ENCODE measurements around the gene UMOD. TPM values are rescaled to one million over a fixed set of nuclear protein-coding genes. Genes with fewer than 3 reads are reported as not detected.

Gene UMOD
- total RNA-seq (2014; rRNA removed; shearing (Covaris generic); ENCODE audit: low replicate concordance): not detected in 2 replicates

GRCh38 chr16:20352615-20353014, at the start of gene UMOD:
Gene UMOD, minus strand, starts transcription at chr16:20352715. Its CDS starts 1,978 bp downstream, at chr16:20350737.
- H3K4me2 ChIP-seq (ENCODE audit: low read depth, low read length, poor library complexity, severe bottlenecking): no peak within 1 kb of the TSS
- no peaks in the 10 kb centered on the region for H3K9me3 ChIP-seq (ENCODE audit: low read length)
- no peak for DNase-seq
- no peak within 1 kb of the TSS for H3K9ac ChIP-seq (ENCODE audit: low read length)
- no peaks in the 10 kb centered on the region for H3K79me2 ChIP-seq (ENCODE audit: low read length)
- no peaks in the 10 kb centered on the region for H3K36me3 ChIP-seq (ENCODE audit: insufficient read depth, low read length)
- no peak within 1 kb of the TSS for H3K27ac ChIP-seq (ENCODE audit: low read length)
- no peaks in the 10 kb centered on the region for H3K27me3 ChIP-seq (ENCODE audit: low read length)
- H4K20me1 ChIP-seq (ENCODE audit: insufficient read depth, low read depth, low read length): no peaks in the 10 kb centered on the region
- H2AFZ ChIP-seq (ENCODE audit: low read length): no peak within 1 kb of the TSS
- no peaks in the 10 kb centered on the region for H3K4me1 ChIP-seq (ENCODE audit: low read length)
- no peaks in the 10 kb centered on the region for H3K9me2 ChIP-seq (replicated peaks; ENCODE audit: insufficient read depth, low read length)
- no peak within 1 kb of the TSS for H3K4me3 ChIP-seq (ENCODE audit: low read length)

- Histone ChIP-seq H3K4me1 (ENCODE audit: low read length) (no peaks in the 10 kb centered on the region), H3K4me2 (ENCODE audit: low read depth, low read length, poor library complexity, severe bottlenecking) (no peak overlapping the region), H3K4me3 (ENCODE audit: low read length) (no peak overlapping the region), H2AFZ (ENCODE audit: low read length) (no peak overlapping the region), H3K27ac (ENCODE audit: low read length) (no peak overlapping the region), H3K79me2 (ENCODE audit: low read length) (no peaks in the 10 kb centered on the region), H3K9me2 (replicated peaks; ENCODE audit: insufficient read depth, low read length) (no peaks in the 10 kb centered on the region), H3K27me3 (ENCODE audit: low read length) (no peaks in the 10 kb centered on the region), H3K36me3 (ENCODE audit: insufficient read depth, low read length) (no peaks in the 10 kb centered on the region), H3K9me3 (ENCODE audit: low read length) (no peaks in the 10 kb centered on the region), H3K9ac (ENCODE audit: low read length) (no peak overlapping the region), H4K20me1 (ENCODE audit: insufficient read depth, low read depth, low read length) (no peaks in the 10 kb centered on the region)
- DNase-seq: no peak
Observed at GRCh38 chr16:20401475-20402016, 49.0 kb upstream of the UMOD start.

- no peaks in the 10 kb centered on the region for H3K4me1 ChIP-seq (ENCODE audit: low read length)
- H4K20me1 ChIP-seq (ENCODE audit: insufficient read depth, low read depth, low read length): no peaks in the 10 kb centered on the region
- no peak overlapping the region for H3K9ac ChIP-seq (ENCODE audit: low read length)
- no peak overlapping the region for H3K4me2 ChIP-seq (ENCODE audit: low read depth, low read length, poor library complexity, severe bottlenecking)
- H3K27me3 ChIP-seq (ENCODE audit: low read length): no peaks in the 10 kb centered on the region
- H3K27ac ChIP-seq (ENCODE audit: low read length): no peak overlapping the region
- DNase-seq: no peak
- no peaks in the 10 kb centered on the region for H3K9me2 ChIP-seq (replicated peaks; ENCODE audit: insufficient read depth, low read length)
- H3K9me3 ChIP-seq (ENCODE audit: low read length): no peaks in the 10 kb centered on the region
- H3K4me3 ChIP-seq (ENCODE audit: low read length): no peak overlapping the region
- no peak overlapping the region for H2AFZ ChIP-seq (ENCODE audit: low read length)
- H3K79me2 ChIP-seq (ENCODE audit: low read length): no peaks in the 10 kb centered on the region
- H3K36me3 ChIP-seq (ENCODE audit: insufficient read depth, low read length): no peaks in the 10 kb centered on the region
Observed at GRCh38 chr16:20401066-20401465, 48.6 kb upstream of the UMOD start.

- Histone ChIP-seq H3K27me3 (ENCODE audit: low read length) (no peaks in the 10 kb centered on the region), H3K79me2 (ENCODE audit: low read length) (no peaks in the 10 kb centered on the region), H3K9ac (ENCODE audit: low read length) (no peak overlapping the region), H3K4me3 (ENCODE audit: low read length) (no peak overlapping the region), H3K27ac (ENCODE audit: low read length) (no peak overlapping the region), H3K4me1 (ENCODE audit: low read length) (no peaks in the 10 kb centered on the region), H3K4me2 (ENCODE audit: low read depth, low read length, poor library complexity, severe bottlenecking) (no peak overlapping the region), H2AFZ (ENCODE audit: low read length) (no peak overlapping the region), H3K36me3 (ENCODE audit: insufficient read depth, low read length) (no peaks in the 10 kb centered on the region), H3K9me2 (replicated peaks; ENCODE audit: insufficient read depth, low read length) (no peaks in the 10 kb centered on the region), H3K9me3 (ENCODE audit: low read length) (no peaks in the 10 kb centered on the region), H4K20me1 (ENCODE audit: insufficient read depth, low read depth, low read length) (no peaks in the 10 kb centered on the region)
- no peak for DNase-seq
Observed at GRCh38 chr16:20399185-20399584, 46.7 kb upstream of the UMOD start.

GRCh38 chr16:20398603-20399002, 46.1 kb upstream of the UMOD start:
- Histone ChIP-seq H3K4me3 (ENCODE audit: low read length) (no peak overlapping the region), H3K9me3 (ENCODE audit: low read length) (no peaks in the 10 kb centered on the region), H3K9me2 (replicated peaks; ENCODE audit: insufficient read depth, low read length) (no peaks in the 10 kb centered on the region), H3K79me2 (ENCODE audit: low read length) (no peaks in the 10 kb centered on the region), H4K20me1 (ENCODE audit: insufficient read depth, low read depth, low read length) (no peaks in the 10 kb centered on the region), H3K9ac (ENCODE audit: low read length) (no peak overlapping the region), H3K4me1 (ENCODE audit: low read length) (no peaks in the 10 kb centered on the region), H3K27ac (ENCODE audit: low read length) (no peak overlapping the region), H3K36me3 (ENCODE audit: insufficient read depth, low read length) (no peaks in the 10 kb centered on the region), H3K4me2 (ENCODE audit: low read depth, low read length, poor library complexity, severe bottlenecking) (no peak overlapping the region), H2AFZ (ENCODE audit: low read length) (no peak overlapping the region), H3K27me3 (ENCODE audit: low read length) (no peaks in the 10 kb centered on the region)
- no peak for DNase-seq

- Histone ChIP-seq H3K4me3 (ENCODE audit: low read length) (no peak overlapping the region), H3K4me2 (ENCODE audit: low read depth, low read length, poor library complexity, severe bottlenecking) (no peak overlapping the region), H3K9ac (ENCODE audit: low read length) (no peak overlapping the region)
Observed at GRCh38 chr16:20397468-20398074, 45.1 kb upstream of the UMOD start.

GRCh38 chr16:20396846-20397467, 44.4 kb upstream of the UMOD start:
- Histone ChIP-seq H3K4me1 (ENCODE audit: low read length) (peaks cover 8% of the 10 kb centered on the region), H3K4me3 (ENCODE audit: low read length) (no peak overlapping the region), H3K36me3 (ENCODE audit: insufficient read depth, low read length) (no peaks in the 10 kb centered on the region), H4K20me1 (ENCODE audit: insufficient read depth, low read depth, low read length) (no peaks in the 10 kb centered on the region), H3K9me2 (replicated peaks; ENCODE audit: insufficient read depth, low read length) (no peaks in the 10 kb centered on the region), H3K9me3 (ENCODE audit: low read length) (no peaks in the 10 kb centered on the region), H3K79me2 (ENCODE audit: low read length) (no peaks in the 10 kb centered on the region), H3K4me2 (ENCODE audit: low read depth, low read length, poor library complexity, severe bottlenecking) (no peak overlapping the region), H3K27me3 (ENCODE audit: low read length) (no peaks in the 10 kb centered on the region), H3K9ac (ENCODE audit: low read length) (no peak overlapping the region), H2AFZ (ENCODE audit: low read length) (no peak overlapping the region), H3K27ac (ENCODE audit: low read length) (no peak overlapping the region)
- no peak for DNase-seq

More at GRCh38 chr16:20397468-20398074, 45.1 kb upstream of the UMOD start:
- Histone ChIP-seq H3K27me3 (ENCODE audit: low read length) (no peaks in the 10 kb centered on the region), H2AFZ (ENCODE audit: low read length) (no peak overlapping the region), H3K4me1 (ENCODE audit: low read length) (peaks cover 3% of the 10 kb centered on the region), H4K20me1 (ENCODE audit: insufficient read depth, low read depth, low read length) (no peaks in the 10 kb centered on the region), H3K27ac (ENCODE audit: low read length) (no peak overlapping the region), H3K9me3 (ENCODE audit: low read length) (no peaks in the 10 kb centered on the region), H3K79me2 (ENCODE audit: low read length) (no peaks in the 10 kb centered on the region), H3K36me3 (ENCODE audit: insufficient read depth, low read length) (no peaks in the 10 kb centered on the region), H3K9me2 (replicated peaks; ENCODE audit: insufficient read depth, low read length) (no peaks in the 10 kb centered on the region)
- DNase-seq: no peak

GRCh38 chr16:20395946-20396345, 43.4 kb upstream of the UMOD start:
- Histone ChIP-seq H3K4me1 (ENCODE audit: low read length) (peaks cover 8% of the 10 kb centered on the region), H3K27me3 (ENCODE audit: low read length) (no peaks in the 10 kb centered on the region), H3K9me2 (replicated peaks; ENCODE audit: insufficient read depth, low read length) (no peaks in the 10 kb centered on the region), H3K27ac (ENCODE audit: low read length) (no peak overlapping the region), H3K4me2 (ENCODE audit: low read depth, low read length, poor library complexity, severe bottlenecking) (no peak overlapping the region), H3K36me3 (ENCODE audit: insufficient read depth, low read length) (no peaks in the 10 kb centered on the region), H3K79me2 (ENCODE audit: low read length) (no peaks in the 10 kb centered on the region), H3K9me3 (ENCODE audit: low read length) (no peaks in the 10 kb centered on the region), H3K9ac (ENCODE audit: low read length) (no peak overlapping the region), H3K4me3 (ENCODE audit: low read length) (no peak overlapping the region), H4K20me1 (ENCODE audit: insufficient read depth, low read depth, low read length) (no peaks in the 10 kb centered on the region), H2AFZ (ENCODE audit: low read length) (no peak overlapping the region)
- no peak for DNase-seq
